HG02884 (cell line): ENCODE measurements around the gene AHCYL2.
"Not testable (repeated sequence)": the region's sequence is repeated elsewhere in the genome, so short reads cannot be mapped to it uniquely, and the experiment has no call there.

Source experiments
- ATAC-seq: cut with Tn5 transposase; IDR thresholded peaks from one replicate; pipeline ENCODE4 v1.9.1; 2021; ENCODE audit warnings: mild to moderate bottlenecking, moderate library complexity; ENCODE audit not compliant: unreplicated experiment

Gene AHCYL2

DNA sequence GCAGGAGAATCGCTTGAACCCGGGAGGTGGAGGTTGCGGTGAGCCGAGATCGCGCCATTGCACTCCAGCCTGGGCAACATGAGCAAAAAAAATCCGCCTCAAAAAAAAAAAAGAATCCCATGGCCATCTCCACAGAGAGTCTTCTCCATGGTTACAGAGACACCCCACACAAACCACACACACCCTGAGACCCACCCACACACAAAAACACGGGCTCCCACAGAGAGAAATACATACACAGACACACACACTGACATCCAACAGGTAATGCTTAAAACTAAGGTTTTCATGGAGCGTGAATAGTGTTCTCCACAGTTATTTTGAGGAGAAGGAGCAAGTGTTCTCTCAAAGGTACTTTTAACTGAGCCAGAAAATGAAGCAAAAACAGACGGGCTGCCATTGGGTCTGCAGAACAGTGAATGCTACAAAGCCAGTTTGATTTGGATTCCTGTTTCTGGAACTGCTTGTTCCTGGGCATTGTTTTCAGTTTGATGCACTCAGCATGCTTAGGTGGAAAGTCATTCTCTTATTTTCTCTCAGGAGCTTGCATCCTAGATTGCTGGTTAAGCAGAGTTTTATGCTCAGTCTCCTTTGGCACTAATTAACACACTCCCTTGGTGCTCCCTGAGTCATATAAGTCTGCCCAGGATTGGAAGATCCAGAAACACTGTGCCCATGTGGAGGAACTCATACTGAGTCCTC is 15.4 kb downstream of the AHCYL2 start:
- ATAC-seq: no peak

DNA sequence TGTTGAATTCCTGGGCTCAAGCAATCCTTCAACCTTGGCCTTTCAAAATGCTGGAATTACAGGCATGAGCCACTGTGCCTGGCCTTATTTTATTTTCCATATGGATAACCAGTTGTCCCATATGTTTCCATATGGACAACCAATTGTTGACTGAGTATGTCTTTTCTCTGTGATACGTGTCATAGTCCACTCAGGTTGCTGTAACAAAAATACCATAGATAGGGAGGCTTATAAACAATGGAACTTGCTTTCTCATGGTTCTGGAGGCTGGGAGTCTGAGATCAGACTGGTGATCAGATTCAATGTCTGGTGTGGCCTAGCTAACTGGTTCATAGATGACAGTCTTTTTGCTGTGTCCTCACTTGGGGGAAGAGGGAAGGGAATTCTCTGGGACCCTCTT is 19.4 kb downstream of the AHCYL2 start:
- ATAC-seq: no peak

DNA sequence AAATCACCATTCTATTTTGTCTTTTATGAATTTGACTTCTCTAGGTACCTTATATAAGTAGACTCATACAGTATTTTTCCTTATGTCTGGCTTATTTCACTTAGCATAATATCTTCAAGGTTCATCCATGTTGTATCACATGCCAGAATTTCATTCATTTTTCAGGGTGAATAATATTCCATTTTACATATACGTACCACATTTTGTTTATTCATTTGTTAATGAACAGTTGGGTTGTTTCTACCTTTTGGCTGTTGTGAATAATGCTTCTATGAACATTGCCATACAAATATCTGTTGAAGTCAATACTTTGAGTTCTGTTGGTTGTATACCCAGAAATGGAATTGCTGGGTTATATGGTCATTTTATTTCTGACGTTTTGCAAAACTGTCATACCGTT is 20.7 kb downstream of the AHCYL2 start:
- no peak for ATAC-seq

DNA sequence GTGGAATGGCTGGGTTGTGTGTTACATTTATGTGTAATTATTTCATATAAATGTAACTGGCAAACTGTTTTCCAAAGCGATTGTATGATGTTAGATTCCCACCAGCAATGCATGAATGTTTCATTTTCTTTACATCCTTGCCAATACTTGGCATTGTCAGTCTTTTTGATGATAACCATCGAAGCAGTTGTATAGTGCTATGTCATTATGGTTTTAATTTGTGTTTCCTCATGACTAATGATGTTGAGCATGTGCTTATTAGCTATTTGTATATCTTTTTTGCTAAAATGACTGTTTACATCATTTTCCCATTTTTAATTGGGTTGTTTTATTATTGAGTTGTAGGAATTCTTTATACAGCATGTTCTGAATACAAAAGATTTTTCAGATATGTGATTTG is 22.3 kb downstream of the AHCYL2 start:
- ATAC-seq: no peak

DNA sequence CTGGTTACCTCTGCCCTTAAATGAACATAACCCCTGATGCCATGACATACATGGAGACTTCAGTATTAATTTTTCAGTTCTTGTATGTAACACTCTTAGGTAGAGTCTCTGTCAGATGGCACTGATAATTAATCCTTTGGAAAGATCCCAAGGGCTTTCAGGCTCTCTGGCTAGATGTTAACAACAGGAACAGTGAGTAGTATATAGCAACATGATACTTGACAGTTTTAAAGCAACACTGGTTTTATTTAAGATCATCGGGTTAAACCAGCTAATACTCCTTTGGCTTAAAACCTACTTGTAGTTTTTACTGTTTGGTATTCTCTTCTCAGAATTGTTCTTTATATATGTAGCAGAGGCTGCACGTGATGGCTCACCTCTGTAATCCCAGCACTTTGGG is 27.3 kb downstream of the AHCYL2 start:
- no peak for ATAC-seq

DNA sequence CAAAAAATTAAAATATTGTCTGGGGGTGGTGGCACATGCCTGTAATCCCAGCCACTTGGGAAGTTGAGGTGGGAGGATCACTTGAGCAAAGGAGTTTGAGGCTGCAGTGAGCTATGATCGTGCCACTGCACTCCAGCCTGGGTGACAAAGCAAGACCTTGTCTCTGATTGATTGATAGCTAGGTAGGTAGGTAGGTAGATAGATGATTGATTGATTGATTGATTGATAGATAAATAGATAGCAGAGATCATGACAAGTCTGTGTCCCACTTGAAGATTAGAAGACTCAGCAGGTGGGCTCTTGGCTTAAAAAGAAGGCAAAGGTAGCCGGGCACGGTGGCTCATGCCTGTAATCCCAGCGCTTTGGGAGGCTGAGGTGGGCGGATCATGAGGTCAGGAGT is 27.8 kb downstream of the AHCYL2 start:
- not testable (repeated sequence) for ATAC-seq

DNA sequence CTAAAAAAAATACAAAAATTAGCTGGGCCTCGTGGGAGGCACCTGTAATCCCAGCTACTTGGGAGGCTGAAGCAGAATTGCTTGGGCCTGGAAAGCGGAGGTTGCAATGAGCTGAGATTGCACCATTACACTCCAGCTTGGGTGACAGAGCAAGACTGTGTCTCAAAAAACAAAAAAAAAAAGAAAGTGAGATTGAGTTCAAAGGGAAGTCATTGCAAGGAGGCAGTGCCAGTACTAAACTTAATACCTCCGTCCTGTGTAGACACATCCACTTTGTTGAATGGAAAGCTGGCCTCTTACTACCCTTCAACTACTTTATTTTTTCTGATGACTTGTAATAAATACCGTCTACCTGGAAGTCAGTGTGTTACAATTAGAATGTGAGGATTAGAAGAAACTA is 31.0 kb downstream of the AHCYL2 start:
- ATAC-seq: no peak

DNA sequence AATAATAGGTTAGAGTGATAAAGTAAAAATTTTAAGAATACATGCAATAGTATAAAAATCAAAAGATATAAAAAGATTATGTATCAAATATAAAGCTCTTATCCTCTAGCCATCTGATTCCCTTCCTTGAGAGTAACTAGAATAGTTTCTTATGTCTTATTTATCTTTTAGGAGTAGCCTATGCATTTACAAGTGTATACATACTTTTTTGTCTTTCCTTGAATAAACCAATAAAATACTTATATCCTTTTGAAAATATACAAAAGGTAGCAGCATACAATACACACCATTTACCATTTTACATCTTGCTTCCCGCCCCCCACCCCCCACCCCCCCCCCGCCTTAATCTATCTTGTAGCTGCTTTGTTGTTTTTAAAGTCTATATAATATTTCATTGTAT is 31.4 kb downstream of the AHCYL2 start:
- no peak for ATAC-seq

DNA sequence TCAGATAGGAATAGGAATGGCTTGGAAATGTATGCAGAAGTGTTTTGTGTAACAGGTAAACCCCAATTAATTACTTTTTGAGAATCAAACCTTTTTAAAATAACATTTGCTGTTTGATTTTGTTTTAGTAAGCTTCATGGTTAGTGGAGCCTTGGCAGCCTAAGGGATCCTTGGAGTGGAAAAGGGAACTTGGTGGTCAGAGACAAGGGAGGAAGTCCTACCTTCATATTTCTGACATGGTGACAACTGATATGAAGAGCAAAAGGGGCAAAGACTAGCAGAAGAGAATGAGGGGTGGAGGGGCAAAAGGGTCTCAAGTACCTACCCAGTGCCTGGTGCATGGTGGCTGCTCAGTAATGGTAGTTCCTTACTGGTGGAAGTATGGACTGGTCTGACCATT is 32.3 kb downstream of the AHCYL2 start:
- no peak for ATAC-seq

DNA sequence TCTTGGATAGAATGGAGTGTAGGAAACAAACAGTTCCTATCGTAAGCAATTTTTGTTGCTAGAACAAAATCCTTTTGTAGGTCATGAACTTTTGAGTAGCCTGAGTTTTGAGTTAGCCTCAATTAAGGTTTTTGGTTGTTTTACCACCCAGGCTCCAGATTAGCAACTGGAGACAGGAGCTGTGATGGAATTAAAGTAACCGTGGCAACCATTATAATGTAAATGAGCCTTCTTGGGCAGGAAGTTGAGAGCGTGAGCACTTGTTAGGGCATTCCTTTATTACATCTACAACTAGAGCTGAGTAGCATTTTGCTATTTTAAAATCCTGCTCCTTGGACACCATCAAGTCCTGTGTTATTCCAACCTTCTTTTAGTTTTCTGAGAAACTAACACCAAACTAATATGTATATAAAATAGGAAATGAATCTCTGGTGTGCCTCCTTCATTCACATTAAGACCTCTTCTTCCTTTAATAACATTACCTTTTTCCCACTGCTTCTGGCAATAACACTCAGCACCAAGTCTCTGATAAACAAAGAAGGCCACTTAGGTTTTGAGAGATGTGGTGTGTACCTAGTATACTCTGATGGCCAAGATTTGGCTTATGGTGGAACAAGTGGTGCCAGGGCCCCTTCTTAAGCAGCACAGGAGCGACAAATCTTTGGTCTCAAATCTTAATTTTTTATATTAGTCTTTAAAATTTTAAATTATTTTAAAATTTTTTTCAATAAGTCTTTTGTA is 34.0 kb downstream of the AHCYL2 start:
- no peak for ATAC-seq

DNA sequence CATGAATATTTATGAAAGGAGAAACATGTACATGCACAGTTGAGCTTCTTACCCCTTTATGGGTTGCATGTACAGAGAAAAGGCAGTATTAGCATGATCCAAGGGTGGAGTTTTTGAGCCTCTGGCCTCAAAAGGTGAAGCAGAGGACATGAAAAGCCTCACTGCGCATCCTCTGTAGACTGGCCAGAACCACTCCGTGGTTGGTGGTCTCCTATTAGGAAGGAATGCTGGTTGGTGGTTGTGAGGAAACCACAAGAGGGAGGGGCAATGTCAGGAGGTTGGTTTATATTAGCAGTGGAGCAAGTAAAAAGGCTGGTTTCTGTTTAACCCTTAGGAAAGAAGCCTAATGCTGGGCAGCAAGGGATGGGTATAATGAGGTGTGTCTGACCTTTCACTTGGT is 37.5 kb downstream of the AHCYL2 start:
- no peak for ATAC-seq

DNA sequence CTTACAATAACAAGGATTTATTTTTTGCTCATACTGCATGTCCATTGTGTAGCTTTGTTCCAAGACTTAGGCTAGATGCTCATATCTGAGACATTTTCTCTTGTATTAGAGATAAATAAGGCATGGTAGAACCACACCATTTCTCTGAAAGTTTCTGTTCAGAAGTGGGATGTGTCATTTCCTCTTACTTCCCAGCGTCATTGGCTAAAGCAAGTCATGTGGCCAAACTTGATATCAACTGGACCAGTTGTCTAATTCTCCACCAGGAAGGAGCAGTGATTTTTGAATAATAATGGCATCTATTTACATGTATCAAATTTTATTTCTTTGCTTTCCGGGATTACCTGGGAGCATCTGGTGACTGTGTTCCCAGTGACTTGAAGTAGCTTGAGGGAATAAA is 38.3 kb downstream of the AHCYL2 start:
- ATAC-seq: no peak

DNA sequence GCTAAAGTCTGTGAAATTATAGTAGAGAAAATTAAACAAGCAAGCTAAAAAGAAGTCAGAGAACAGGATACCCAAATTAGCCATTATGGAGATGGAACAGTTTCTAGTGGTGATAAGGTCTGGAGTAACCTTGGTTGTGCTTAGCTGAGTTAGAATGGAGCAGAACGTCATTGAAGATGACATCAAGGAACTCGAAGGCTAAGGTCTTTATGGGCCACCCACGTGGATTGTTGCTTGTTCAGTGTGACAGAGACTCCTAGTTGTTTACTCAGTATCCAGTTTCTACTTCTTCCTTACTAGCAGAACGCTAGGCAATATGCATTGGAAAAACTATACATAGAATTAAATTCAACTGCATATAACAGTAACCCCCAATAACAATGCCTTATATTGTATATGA is 39.7 kb downstream of the AHCYL2 start:
- no peak for ATAC-seq

DNA sequence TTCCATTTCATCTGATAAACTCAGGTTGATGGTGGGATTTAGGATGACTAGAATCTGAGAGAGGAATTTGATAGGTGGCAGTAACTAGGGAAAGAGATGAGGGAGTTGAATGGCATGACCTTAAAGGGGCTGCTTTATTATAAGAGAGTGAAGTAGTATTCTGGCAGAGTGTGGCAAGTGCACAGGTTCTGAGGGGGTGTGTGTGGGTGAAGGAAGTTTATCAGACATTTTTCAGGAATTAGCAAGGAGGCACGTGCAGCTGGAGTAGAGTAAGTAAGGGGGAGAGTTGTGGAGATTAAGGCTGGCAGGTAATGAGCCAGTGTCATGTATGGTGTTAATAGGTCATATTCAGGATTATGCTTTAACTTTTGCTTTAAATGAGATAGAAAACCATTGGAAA is 40.5 kb downstream of the AHCYL2 start:
- ATAC-seq: no peak

DNA sequence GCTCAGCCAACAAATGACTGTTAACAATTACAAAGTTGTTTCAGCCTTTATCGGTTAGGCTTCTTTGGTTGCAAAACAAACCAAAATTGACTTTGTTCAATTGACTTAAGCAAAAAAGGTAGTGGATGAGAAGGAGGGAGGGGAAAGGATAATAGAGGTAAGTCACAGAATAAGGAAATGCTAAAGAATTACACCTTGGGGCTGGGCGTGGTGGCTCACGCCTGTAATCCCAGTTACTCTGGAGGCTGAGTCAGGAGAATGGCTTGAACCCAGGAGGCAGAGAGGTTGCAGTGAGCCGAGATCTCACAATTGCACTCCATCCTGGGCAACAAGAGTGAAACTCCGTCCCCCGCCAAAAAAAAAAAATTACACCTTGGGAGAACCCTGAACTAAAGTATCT is 41.4 kb downstream of the AHCYL2 start:
- ATAC-seq: no peak

DNA sequence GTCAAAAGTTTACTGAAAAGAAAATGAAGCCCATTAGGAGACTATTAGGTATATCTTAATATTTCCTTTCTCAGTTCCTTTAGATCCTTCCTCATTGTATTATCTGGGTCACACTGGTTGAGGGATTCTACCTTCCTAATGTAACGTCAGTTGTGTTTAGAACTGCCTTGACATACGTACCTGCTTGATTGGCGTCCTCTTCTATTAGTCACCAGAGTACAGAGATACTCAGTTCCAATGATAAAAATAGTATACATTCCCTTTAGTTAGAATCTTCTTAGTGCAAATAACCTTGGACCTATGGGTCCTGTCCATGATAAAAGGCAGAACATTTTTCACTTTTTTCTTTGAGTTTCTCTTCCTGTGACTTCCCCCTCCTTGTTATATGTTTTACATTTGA is 45.2 kb downstream of the AHCYL2 start:
- no peak for ATAC-seq

DNA sequence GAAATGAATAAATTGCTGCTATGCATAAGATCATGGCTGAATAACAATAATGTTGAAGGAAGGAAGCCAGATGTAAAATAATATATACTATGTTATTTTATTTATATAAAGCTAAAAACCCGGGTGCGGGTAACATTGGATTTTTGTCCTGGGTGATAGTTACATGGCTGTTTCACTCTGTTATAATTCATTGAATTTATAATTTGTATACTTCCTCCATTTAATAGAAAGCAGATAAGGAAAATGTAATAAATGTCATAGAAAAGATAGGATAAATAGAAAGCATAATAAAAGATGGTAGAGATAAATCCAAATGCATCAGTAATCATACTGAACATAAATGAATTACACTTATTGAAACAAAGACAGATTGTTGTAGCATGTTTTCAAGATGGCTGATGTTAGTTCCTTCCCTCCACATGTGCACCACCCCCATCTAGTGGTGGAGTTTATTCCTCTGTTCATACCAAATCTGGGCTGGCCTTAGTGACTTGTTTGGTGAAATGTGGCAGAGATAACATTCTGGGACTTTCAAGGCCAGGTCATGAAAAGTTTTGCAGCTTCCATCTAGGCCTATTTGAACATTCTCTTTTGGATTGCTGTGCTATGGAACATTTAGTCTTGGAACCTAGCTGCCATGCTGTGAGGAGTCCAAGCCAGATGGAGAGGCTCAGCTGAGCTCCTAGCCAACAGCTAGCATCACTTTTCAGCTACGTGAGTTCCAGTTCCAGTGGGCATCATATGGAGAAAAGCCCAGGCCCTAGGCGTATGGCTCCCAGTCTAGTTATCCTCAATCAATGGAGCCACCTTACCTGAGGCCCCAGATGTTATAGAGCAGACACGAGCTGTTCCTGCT is 46.9 kb downstream of the AHCYL2 start:
- ATAC-seq: no peak

DNA sequence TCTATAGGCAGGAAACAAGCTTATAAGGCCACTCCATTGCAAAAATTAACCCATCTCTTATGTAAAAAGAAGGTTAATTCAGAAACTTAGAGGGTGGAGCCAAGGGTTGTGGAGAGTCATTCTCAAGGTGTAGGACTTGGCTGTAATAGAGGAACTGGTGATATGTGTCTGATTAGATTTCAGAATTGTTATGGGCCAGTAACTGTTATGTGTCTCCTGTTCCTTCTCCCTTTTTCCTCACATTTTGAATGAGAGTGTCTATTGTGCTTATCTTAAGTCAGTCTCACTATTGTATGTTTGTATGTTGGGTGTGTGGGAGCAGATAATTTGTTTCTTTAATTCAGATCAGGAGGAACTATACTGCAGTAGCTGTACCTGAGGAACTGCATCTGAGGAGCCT is 49.1 kb downstream of the AHCYL2 start:
- no peak for ATAC-seq

DNA sequence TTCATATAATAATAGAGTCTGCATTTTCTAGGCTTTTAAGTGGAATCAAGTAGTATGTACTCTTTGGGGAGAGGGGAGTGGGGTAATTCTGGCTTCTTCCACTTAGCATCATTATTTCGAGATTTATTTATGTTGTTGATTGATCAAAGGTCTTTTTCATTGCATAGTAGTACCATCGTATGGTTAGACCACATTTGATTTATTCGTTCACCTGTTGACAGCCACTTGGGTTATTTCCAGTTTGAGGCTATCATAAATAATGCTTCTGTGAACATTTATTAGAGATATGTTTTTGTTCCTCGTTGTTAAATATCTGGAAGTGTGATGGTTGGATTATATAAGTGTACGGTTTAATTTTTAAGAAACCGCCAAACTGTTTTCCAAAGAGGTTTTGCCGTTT is 52.8 kb downstream of the AHCYL2 start:
- no peak for ATAC-seq

DNA sequence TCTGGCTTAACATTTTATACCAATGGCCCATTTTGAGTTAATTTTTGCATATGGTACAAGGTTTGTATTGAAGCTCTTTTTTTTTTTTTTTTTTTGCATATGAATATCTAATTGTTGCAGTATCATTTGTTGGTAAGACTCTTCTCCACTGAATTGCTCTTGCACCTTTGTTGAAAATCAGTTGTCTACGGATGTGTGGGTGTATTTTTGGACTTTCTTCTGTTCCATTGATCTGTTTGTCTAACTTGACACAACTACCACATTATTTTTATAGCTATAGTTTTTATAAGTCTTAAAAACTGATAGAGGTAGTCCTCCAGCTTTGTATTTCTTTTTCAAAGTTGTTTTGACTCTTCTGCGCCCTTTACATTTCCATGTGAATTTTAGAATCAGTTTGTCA is 53.9 kb downstream of the AHCYL2 start:
- ATAC-seq: no peak

DNA sequence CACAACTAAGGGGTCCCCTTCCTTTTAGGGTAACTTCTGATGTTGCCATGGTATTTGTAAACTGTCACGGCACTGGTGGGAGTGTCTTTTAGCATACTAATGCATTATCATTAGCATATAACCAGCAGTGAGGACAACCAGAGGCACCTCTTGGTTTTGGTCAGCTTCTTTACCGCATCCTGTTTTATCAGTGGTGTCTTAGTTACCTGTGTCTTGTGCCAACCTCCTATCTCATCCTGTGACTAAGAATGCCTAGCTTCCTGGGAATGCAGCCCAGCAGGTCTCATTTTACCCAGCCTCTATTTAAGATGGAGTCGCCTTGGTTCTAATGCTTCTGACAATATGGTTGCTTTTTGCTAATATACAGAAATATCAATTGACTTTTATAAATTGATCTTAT is 54.9 kb downstream of the AHCYL2 start:
- no peak for ATAC-seq

DNA sequence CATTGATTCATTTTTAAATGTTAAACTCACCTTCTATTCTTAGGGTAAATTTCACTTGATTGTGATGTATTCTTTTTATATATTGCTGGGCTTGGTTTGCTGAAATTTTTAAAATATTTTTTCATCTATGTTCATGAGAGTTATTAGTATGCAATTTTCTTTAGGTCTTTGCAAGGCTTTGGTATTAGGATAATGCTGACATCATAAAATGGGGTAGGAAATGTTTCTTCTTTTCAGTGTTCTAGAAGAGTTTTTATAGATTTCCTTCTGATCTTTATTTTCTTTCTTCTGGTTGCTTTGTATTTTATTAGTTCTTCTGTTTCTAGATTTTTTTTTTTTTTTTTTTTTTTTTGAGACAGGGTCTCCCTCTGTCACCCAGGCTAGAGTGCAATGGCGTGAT is 56.3 kb downstream of the AHCYL2 start:
- ATAC-seq: no peak
